ENCODE measurements around the gene CDK14.

DNA sequence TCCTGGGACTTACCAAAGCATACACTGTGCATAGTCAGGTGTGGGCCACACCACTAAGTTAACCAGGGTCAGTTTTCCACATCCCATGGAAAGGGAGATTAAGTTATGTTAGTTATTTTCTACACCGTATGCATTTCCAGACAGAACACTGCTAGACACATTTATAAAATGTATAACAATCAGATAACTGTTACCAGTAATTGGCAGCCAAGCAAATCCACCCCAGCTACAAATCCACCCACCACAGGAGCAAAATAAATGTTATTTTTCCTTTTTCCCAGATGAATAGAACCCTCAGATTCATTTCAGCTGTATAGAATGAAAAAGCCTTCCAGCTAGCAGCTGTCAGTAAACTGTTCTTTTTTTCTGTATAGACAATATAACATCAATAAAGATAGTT, 411.2 kb downstream of the CDK14 start:
- TF ChIP-seq, protein P1, sequence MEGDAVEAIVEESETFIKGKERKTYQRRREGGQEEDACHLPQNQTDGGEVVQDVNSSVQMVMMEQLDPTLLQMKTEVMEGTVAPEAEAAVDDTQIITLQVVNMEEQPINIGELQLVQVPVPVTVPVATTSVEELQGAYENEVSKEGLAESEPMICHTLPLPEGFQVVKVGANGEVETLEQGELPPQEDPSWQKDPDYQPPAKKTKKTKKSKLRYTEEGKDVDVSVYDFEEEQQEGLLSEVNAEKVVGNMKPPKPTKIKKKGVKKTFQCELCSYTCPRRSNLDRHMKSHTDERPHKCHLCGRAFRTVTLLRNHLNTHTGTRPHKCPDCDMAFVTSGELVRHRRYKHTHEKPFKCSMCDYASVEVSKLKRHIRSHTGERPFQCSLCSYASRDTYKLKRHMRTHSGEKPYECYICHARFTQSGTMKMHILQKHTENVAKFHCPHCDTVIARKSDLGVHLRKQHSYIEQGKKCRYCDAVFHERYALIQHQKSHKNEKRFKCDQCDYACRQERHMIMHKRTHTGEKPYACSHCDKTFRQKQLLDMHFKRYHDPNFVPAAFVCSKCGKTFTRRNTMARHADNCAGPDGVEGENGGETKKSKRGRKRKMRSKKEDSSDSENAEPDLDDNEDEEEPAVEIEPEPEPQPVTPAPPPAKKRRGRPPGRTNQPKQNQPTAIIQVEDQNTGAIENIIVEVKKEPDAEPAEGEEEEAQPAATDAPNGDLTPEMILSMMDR (IDR thresholded peaks at IDR 0.05), result no peak
- TF ChIP-seq POLR2A (IDR thresholded peaks at IDR 0.05), result no peak
